ENCODE measurements around the gene HMCN1. TPM values are rescaled to one million over a fixed set of nuclear protein-coding genes. Genes with fewer than 3 reads are reported as not detected.

The HMCN1 gene
- total RNA-seq, 2 experiments from 2014 or later, result under 0.01 TPM; not detected in 1

DNA sequence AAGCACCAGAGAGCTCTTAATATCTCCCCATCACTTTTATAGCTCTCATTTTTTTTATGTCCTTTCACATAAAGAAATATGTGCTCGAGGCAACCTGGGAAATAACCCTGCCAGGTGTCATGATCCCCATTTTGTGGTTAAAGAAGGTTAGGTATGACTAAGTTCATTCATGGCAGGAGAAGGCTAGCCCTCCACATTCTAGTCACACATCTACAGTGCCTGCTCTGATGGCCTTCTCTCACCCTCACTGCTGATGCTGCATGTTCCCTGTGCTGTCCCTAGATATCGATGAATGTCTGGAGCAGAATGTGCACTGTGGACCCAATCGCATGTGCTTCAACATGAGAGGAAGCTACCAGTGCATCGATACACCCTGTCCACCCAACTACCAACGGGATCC, 453.4 kb downstream of the HMCN1 start:
- Mint-ChIP-seq H3K27me3 (no peaks in the 10 kb centered on the region), H3K27ac (no peak overlapping the region), H3K9me3 (no peaks in the 10 kb centered on the region), H3K4me1 (peaks cover 5% of the 10 kb centered on the region), H3K4me3 (no peak overlapping the region), H3K36me3 (ENCODE audit: low read depth) (no peaks in the 10 kb centered on the region)
- POLR2A ChIA-PET, result no interaction called here
- DNase-seq, result no peak
- CTCF ChIA-PET, result no interaction called here

- no peaks in the 10 kb centered on the region for H3K27me3 Mint-ChIP-seq
- no peaks in the 10 kb centered on the region for H3K36me3 Mint-ChIP-seq (ENCODE audit: low read depth)
- H3K4me1 Mint-ChIP-seq, result peaks cover 5% of the 10 kb centered on the region
- no peak overlapping the region for H3K4me3 Mint-ChIP-seq
- POLR2A ChIA-PET, result no interaction called here
- H3K27ac Mint-ChIP-seq, result no peak overlapping the region
- no peaks in the 10 kb centered on the region for H3K9me3 Mint-ChIP-seq
- CTCF ChIA-PET, result no interaction called here
- DNase-seq, result no peak
Measured at GRCh38 chr1:186188004-186188539, 453.9 kb downstream of the HMCN1 start.

GRCh38 chr1:186188736-186189135, 454.5 kb downstream of the HMCN1 start:
- H3K4me1 Mint-ChIP-seq, result peaks cover 5% of the 10 kb centered on the region

DNA sequence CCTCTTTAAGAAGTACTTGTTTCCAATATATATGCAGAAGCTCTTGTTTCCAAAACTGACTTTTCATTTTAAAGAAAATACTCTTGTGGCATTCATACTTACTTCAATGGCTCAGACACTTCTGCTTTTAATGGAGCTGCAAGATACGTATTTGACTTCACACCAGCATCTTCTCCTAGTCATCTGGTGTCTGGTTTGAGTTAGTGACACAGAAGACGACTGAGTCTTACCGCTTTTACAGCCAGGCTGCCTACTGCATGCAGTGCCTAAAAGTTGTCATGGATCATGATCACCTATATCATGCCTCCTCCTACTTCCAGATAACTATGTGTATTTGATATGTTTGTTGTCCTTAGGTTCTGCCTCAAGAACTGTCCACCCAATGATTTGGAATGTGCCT, 455.0 kb downstream of the HMCN1 start:
- H3K4me3 Mint-ChIP-seq, result no peak overlapping the region
- H3K27ac Mint-ChIP-seq, result no peak overlapping the region
- ChIA-PET POLR2A (no interaction called here), CTCF (no interaction called here)
- no peaks in the 10 kb centered on the region for H3K27me3 Mint-ChIP-seq
- no peaks in the 10 kb centered on the region for H3K9me3 Mint-ChIP-seq
- no peaks in the 10 kb centered on the region for H3K36me3 Mint-ChIP-seq (ENCODE audit: low read depth)
- H3K4me1 Mint-ChIP-seq, result peaks cover 4% of the 10 kb centered on the region
- DNase-seq, result no peak

More at GRCh38 chr1:186188736-186189135, 454.5 kb downstream of the HMCN1 start:
- Mint-ChIP-seq H3K4me3 (no peak overlapping the region), H3K9me3 (no peaks in the 10 kb centered on the region), H3K27ac (no peak overlapping the region), H3K36me3 (ENCODE audit: low read depth) (no peaks in the 10 kb centered on the region), H3K27me3 (no peaks in the 10 kb centered on the region)
- ChIA-PET CTCF (no interaction called here), POLR2A (no interaction called here)
- no peak for DNase-seq

DNA sequence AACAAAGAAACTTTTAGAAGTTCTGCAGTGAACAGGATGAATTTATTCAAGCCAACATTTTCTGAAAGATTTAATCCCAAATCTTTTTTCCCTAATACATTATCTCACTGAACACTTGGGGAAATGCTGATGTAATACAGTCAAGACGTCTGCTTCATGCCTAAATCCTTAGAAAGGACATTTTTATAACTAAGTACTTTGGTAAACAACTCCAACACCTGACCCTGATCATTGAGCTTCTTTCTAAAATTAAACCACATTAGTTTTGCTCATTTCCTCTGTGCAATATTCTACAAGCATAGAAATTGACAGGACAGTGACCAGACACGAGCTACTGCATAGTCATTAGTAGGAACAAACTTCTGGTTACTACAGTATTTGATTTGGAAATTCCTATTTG, 457.3 kb downstream of the HMCN1 start:
- Mint-ChIP-seq H3K4me3 (no peak overlapping the region), H3K27me3 (no peaks in the 10 kb centered on the region), H3K27ac (no peak overlapping the region), H3K9me3 (no peaks in the 10 kb centered on the region), H3K4me1 (peaks cover 3% of the 10 kb centered on the region), H3K36me3 (ENCODE audit: low read depth) (no peaks in the 10 kb centered on the region)
- POLR2A ChIA-PET, result no interaction called here
- CTCF ChIA-PET, result no interaction called here
- no peak for DNase-seq

GRCh38 chr1:186193224-186193623, 459.0 kb downstream of the HMCN1 start:
- DNase-seq, result no peak
- ChIA-PET CTCF (no interaction called here), POLR2A (no interaction called here)
- Mint-ChIP-seq H3K27ac (no peak overlapping the region), H3K9me3 (no peaks in the 10 kb centered on the region), H3K36me3 (ENCODE audit: low read depth) (no peaks in the 10 kb centered on the region), H3K27me3 (no peaks in the 10 kb centered on the region), H3K4me3 (no peak overlapping the region), H3K4me1 (no peaks in the 10 kb centered on the region)

DNA sequence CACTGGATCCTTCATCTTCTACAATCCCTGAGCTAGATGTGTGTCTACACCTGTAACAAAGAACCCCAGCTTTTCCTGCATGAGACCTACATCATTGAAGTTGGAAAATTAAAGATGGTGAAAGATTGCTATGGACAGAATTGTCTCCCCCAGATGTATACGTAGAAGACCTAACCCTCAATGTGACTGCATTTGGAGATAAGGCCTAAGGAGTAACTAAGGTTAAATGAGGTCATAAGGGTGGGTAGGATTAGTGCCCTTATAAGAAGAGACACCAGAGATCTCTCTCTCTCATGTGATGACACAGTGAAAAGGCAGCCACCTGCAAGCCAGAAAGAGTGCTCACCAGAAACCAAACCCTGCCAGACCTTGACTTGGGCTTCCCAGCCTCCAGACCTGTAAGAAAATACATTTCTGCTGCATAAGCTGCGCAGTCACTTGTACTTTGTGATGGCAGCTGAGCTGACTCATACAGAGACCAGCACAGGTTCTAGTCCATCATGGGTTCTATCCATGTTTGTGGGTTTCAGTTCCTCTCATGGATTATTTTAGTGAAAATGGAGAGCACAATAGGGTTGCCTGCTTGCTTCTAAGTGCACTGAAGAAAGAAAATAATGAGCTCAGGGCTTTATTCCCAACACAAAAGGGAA, 460.0 kb downstream of the HMCN1 start:
- no peak for DNase-seq
- H3K4me3 Mint-ChIP-seq, result no peak overlapping the region
- no peak overlapping the region for H3K27ac Mint-ChIP-seq
- no peaks in the 10 kb centered on the region for H3K9me3 Mint-ChIP-seq
- no peaks in the 10 kb centered on the region for H3K27me3 Mint-ChIP-seq
- ChIA-PET CTCF (no interaction called here), POLR2A (no interaction called here)
- H3K4me1 Mint-ChIP-seq, result no peaks in the 10 kb centered on the region
- H3K36me3 Mint-ChIP-seq (ENCODE audit: low read depth), result no peaks in the 10 kb centered on the region

DNA sequence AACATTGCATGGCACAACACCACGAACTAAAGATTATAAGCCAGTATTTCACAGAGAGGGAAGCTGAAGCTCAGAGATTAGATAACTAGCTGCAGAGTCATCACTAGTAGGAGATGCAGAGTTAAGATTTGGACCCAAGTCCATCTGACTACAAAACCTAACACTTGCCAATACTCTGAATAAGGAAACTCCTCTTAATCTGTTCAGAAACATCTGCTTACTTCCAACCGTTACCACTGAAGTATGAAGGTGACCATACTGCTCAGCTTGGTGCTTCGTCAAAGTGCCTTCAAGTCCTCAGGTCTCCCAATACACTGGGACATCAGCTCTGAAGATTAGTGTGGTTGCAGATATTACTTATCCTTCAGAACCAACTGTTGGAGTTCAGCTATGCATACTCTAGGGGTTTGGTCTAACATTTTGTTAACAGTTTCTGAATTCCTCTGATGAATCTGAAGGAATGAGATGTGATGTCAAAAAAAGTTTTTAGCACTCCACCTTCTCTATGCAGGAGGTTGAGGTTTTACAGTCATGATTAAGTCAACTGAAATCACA, 461.3 kb downstream of the HMCN1 start:
- POLR2A ChIA-PET, result no interaction called here
- DNase-seq, result no peak
- Mint-ChIP-seq H3K27ac (no peak overlapping the region), H3K4me3 (no peak overlapping the region), H3K36me3 (ENCODE audit: low read depth) (no peaks in the 10 kb centered on the region), H3K4me1 (no peaks in the 10 kb centered on the region), H3K27me3 (no peaks in the 10 kb centered on the region), H3K9me3 (no peaks in the 10 kb centered on the region)
- CTCF ChIA-PET, result no interaction called here

- no peaks in the 10 kb centered on the region for H3K4me1 Mint-ChIP-seq
- peaks cover 4% of the 10 kb centered on the region for H3K27me3 Mint-ChIP-seq
- no peaks in the 10 kb centered on the region for H3K9me3 Mint-ChIP-seq
- H3K4me3 Mint-ChIP-seq, result no peak overlapping the region
- no peak for DNase-seq
- ChIA-PET CTCF (no interaction called here), POLR2A (no interaction called here)
- no peaks in the 10 kb centered on the region for H3K36me3 Mint-ChIP-seq (ENCODE audit: low read depth)
- no peak overlapping the region for H3K27ac Mint-ChIP-seq
Measured at GRCh38 chr1:186202271-186202764, 468.1 kb downstream of the HMCN1 start.

DNA sequence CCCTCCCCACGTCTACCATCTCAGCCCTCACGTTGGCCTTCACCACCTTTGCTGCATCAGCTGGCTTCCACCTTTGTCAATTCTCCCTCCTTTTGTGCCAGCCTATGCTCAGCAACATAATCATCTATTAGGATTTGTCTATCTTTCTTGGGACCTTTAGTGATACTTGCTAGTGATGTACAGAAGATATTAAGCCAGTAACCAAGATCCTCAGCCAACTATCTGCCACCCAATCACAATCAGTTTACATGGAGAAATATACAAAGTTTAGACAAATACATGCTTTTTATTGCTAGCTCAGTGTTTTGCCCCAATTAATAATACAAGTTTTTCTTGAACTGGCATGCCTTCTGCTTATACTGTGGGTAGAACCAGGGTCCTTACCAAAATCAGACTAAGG, 468.6 kb downstream of the HMCN1 start:
- DNase-seq, result no peak
- CTCF ChIA-PET, result no interaction called here
- Mint-ChIP-seq H3K27ac (no peak overlapping the region), H3K4me3 (no peak overlapping the region), H3K9me3 (no peaks in the 10 kb centered on the region), H3K36me3 (ENCODE audit: low read depth) (no peaks in the 10 kb centered on the region), H3K27me3 (peaks cover 4% of the 10 kb centered on the region), H3K4me1 (no peaks in the 10 kb centered on the region)
- POLR2A ChIA-PET, result no interaction called here

GRCh38 chr1:186206048-186206570, 471.9 kb downstream of the HMCN1 start:
- ChIA-PET CTCF (no interaction called here), POLR2A (no interaction called here)
- Mint-ChIP-seq H3K9me3 (no peaks in the 10 kb centered on the region), H3K4me3 (no peak overlapping the region), H3K27me3 (peaks cover 6% of the 10 kb centered on the region), H3K4me1 (no peaks in the 10 kb centered on the region), H3K27ac (no peak overlapping the region), H3K36me3 (ENCODE audit: low read depth) (no peaks in the 10 kb centered on the region)
- no peak for DNase-seq

- Mint-ChIP-seq H3K27ac (no peak overlapping the region), H3K36me3 (ENCODE audit: low read depth) (no peaks in the 10 kb centered on the region), H3K4me1 (no peaks in the 10 kb centered on the region), H3K9me3 (no peaks in the 10 kb centered on the region), H3K4me3 (no peak overlapping the region), H3K27me3 (peaks cover 6% of the 10 kb centered on the region)
- POLR2A ChIA-PET, result no interaction called here
- CTCF ChIA-PET, result no interaction called here
- no peak for DNase-seq
Measured at GRCh38 chr1:186207391-186208085, 473.3 kb downstream of the HMCN1 start.

DNA sequence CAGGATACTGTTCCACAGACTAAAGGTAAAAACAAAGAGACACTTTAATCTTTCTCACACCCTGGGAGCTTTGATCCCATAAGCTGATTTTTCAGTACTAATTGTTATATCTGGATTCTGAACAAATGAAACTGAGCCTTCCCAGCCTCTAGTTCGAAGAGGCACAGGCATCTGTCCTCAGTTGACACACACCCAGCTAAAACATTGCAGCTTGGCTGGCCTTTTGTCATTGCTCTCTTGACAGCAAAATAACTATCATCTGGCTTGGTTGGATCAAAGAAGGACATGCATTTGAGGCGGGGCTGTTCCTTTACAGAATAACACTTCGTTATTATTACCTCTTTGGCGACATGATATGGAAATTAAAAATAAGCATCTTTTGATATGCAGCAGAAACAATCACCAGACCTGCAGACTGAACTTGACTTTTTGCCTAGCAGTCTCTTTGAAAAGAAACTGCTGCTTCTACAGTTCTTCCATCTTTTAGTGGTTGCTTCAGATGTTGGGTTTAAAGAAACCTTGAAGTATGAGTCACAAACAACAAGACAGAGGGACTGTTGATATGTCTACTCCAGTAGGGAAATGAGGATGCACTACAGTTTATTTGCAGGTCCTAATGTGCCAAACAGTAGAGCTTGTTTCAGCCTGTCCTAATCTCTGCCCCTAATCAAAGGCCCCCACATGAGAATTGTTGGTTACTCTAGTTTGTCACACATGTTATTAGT, 474.4 kb downstream of the HMCN1 start:
- Mint-ChIP-seq H3K4me3 (no peak overlapping the region), H3K36me3 (ENCODE audit: low read depth) (no peaks in the 10 kb centered on the region), H3K27me3 (peaks cover 6% of the 10 kb centered on the region)

More for the DNA sequence above, 474.4 kb downstream of the HMCN1 start:
- H3K9me3 Mint-ChIP-seq, result no peaks in the 10 kb centered on the region
- POLR2A ChIA-PET, result no interaction called here
- H3K4me1 Mint-ChIP-seq, result no peaks in the 10 kb centered on the region
- H3K27ac Mint-ChIP-seq, result no peak overlapping the region
- no peak for DNase-seq
- CTCF ChIA-PET, result no interaction called here
